ENCODE data around the gene WDR62. TPM values are rescaled to one million over a fixed set of nuclear protein-coding genes. Genes with fewer than 3 reads are reported as not detected.

Gene WDR62
- total and polyA plus RNA-seq, 2 of the 8 experiments (the other 6 are each of a cell fraction or from before 2014, with no cell fraction given): 28.2 to 39.5 TPM

DNA sequence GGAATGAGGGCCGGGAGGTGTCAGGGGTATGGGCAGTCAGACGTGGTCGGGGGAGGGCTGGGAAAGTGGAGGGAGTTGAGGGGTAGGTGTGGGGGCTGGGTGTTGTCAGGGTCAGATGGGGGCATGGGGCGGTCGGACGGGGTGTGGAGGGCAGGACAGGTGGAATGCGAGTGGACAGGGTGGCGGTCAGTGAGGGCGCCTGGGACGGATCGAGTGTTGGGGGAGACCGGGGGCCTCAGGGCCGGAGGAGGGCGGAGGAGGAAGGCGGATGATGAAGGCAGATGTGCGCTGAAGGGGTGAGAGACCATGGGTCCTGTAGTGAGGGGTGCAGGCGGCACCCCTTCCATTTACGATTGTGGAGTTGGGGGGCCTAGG is 66.3 kb downstream of the WDR62 start (continued):
- TF ChIP-seq, protein P1, sequence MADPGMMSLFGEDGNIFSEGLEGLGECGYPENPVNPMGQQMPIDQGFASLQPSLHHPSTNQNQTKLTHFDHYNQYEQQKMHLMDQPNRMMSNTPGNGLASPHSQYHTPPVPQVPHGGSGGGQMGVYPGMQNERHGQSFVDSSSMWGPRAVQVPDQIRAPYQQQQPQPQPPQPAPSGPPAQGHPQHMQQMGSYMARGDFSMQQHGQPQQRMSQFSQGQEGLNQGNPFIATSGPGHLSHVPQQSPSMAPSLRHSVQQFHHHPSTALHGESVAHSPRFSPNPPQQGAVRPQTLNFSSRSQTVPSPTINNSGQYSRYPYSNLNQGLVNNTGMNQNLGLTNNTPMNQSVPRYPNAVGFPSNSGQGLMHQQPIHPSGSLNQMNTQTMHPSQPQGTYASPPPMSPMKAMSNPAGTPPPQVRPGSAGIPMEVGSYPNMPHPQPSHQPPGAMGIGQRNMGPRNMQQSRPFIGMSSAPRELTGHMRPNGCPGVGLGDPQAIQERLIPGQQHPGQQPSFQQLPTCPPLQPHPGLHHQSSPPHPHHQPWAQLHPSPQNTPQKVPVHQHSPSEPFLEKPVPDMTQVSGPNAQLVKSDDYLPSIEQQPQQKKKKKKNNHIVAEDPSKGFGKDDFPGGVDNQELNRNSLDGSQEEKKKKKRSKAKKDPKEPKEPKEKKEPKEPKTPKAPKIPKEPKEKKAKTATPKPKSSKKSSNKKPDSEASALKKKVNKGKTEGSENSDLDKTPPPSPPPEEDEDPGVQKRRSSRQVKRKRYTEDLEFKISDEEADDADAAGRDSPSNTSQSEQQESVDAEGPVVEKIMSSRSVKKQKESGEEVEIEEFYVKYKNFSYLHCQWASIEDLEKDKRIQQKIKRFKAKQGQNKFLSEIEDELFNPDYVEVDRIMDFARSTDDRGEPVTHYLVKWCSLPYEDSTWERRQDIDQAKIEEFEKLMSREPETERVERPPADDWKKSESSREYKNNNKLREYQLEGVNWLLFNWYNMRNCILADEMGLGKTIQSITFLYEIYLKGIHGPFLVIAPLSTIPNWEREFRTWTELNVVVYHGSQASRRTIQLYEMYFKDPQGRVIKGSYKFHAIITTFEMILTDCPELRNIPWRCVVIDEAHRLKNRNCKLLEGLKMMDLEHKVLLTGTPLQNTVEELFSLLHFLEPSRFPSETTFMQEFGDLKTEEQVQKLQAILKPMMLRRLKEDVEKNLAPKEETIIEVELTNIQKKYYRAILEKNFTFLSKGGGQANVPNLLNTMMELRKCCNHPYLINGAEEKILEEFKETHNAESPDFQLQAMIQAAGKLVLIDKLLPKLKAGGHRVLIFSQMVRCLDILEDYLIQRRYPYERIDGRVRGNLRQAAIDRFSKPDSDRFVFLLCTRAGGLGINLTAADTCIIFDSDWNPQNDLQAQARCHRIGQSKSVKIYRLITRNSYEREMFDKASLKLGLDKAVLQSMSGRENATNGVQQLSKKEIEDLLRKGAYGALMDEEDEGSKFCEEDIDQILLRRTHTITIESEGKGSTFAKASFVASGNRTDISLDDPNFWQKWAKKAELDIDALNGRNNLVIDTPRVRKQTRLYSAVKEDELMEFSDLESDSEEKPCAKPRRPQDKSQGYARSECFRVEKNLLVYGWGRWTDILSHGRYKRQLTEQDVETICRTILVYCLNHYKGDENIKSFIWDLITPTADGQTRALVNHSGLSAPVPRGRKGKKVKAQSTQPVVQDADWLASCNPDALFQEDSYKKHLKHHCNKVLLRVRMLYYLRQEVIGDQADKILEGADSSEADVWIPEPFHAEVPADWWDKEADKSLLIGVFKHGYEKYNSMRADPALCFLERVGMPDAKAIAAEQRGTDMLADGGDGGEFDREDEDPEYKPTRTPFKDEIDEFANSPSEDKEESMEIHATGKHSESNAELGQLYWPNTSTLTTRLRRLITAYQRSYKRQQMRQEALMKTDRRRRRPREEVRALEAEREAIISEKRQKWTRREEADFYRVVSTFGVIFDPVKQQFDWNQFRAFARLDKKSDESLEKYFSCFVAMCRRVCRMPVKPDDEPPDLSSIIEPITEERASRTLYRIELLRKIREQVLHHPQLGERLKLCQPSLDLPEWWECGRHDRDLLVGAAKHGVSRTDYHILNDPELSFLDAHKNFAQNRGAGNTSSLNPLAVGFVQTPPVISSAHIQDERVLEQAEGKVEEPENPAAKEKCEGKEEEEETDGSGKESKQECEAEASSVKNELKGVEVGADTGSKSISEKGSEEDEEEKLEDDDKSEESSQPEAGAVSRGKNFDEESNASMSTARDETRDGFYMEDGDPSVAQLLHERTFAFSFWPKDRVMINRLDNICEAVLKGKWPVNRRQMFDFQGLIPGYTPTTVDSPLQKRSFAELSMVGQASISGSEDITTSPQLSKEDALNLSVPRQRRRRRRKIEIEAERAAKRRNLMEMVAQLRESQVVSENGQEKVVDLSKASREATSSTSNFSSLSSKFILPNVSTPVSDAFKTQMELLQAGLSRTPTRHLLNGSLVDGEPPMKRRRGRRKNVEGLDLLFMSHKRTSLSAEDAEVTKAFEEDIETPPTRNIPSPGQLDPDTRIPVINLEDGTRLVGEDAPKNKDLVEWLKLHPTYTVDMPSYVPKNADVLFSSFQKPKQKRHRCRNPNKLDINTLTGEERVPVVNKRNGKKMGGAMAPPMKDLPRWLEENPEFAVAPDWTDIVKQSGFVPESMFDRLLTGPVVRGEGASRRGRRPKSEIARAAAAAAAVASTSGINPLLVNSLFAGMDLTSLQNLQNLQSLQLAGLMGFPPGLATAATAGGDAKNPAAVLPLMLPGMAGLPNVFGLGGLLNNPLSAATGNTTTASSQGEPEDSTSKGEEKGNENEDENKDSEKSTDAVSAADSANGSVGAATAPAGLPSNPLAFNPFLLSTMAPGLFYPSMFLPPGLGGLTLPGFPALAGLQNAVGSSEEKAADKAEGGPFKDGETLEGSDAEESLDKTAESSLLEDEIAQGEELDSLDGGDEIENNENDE (IDR thresholded peaks at IDR 0.05; ENCODE audit: insufficient replicate concordance, low read length): no peak
- TF ChIP-seq TEAD4 (IDR thresholded peaks at IDR 0.05; ENCODE audit: low read depth, low read length) (no peak), SIN3A (conservative IDR thresholded peaks at IDR 0.05 in 1 of 2, IDR thresholded peaks at IDR 0.05 in 1 of 2; ENCODE audit: low read depth in 1 of 2, low read length in 2 of 2) (no peak)
